Smooth muscle cell (in vitro differentiated cells): ENCODE measurements around the gene CKS2. TPM values are rescaled to one million over a fixed set of nuclear protein-coding genes. Genes with fewer than 3 reads are reported as not detected.
"Not testable (repeated sequence)": the region's sequence is repeated elsewhere in the genome, so short reads cannot be mapped to it uniquely, and the experiment has no call there.

Source experiments
- DNase-seq: peaks from one replicate; lab custom pipeline; 2025; ENCODE audit not compliant: unreplicated experiment; lab: John Stamatoyannopoulos, UW
- H2AFZ ChIP-seq: fragments of 200-600 bp; sonication (generic); 2 replicates; pipeline ENCODE4 v1.6.0; 2016; ENCODE audit warnings: antibody characterized with exemption, low read depth, mild to moderate bottlenecking
- H3F3A ChIP-seq: fragments of 200-600 bp; sonication (generic); 2 replicates; pipeline ENCODE4 v1.6.0; 2017; ENCODE audit warnings: antibody characterized with exemption, low read depth
- H3K27ac ChIP-seq: fragments of 200-600 bp; sonication (generic); 2 replicates; pipeline ENCODE4 v1.5.1; 2016; ENCODE audit warnings: low read depth, mild to moderate bottlenecking
- H3K27me3 ChIP-seq: fragments of 200-600 bp; sonication (generic); 2 replicates; pipeline ENCODE4 v1.6.1; 2016; ENCODE audit warnings: low read depth, mild to moderate bottlenecking
- H3K36me3 ChIP-seq: fragments of 200-600 bp; sonication (generic); 2 replicates; pipeline ENCODE4 v1.5.1; 2016; ENCODE audit warnings: low read depth
- H3K4me1 ChIP-seq: fragments of 200-600 bp; sonication (generic); 2 replicates; pipeline ENCODE4 v1.5.1; 2016; ENCODE audit warnings: low read depth
- H3K4me2 ChIP-seq: fragments of 200-600 bp; sonication (generic); 2 replicates; pipeline ENCODE4 v1.6.0; 2016; ENCODE audit warnings: mild to moderate bottlenecking
- H3K4me3 ChIP-seq: fragments of 200-600 bp; sonication (generic); 2 replicates; pipeline ENCODE4 v1.5.1; 2016; ENCODE audit warnings: mild to moderate bottlenecking
- H3K79me2 ChIP-seq: fragments of 200-600 bp; sonication (generic); 2 replicates; pipeline ENCODE4 v1.6.0; 2016; ENCODE audit warnings: low read depth, mild to moderate bottlenecking
- H3K9ac ChIP-seq: fragments of 200-600 bp; sonication (generic); 2 replicates; pipeline ENCODE4 v1.6.0; 2016; ENCODE audit warnings: low read depth
- H3K9me3 ChIP-seq: fragments of 200-600 bp; sonication (generic); replicated peaks from 2 replicates; pipeline ENCODE4 v1.5.1; 2016; ENCODE audit warnings: low read depth
- H4K20me1 ChIP-seq: fragments of 200-600 bp; sonication (generic); 2 replicates; pipeline ENCODE4 v1.6.0; 2016; ENCODE audit warnings: low read depth
- WGBS: methylation state at CpG from one replicate; pipeline ENCODE4 v1.1.7; 2016; ENCODE audit warnings: low lambda C conversion rate; 5-methylcytosine and 5-hydroxymethylcytosine counted together
- polyA plus RNA-seq: library from polyadenylated mRNA; unstranded; fragments of >200 nt; fragmentation: Nextera tagmentation; extraction: Ambion mirVana; gene quantifications from 2 replicates; pipeline ENCODE4 v1.2.1, GENCODE V29; 2016
- total RNA-seq: library from RNA; depleted of rRNA; stranded (reverse); fragments of >200 nt; gene quantifications from 2 replicates; pipeline ENCODE4 v1.2.3, GENCODE V29; 2014
- TF ChIP-seq, protein P1 (sequence below): fragments of 200-600 bp; sonication (generic); IDR thresholded peaks from 2 replicates; pipeline ENCODE4 v1.5.1; 2017; ENCODE audit warnings: borderline replicate concordance, mild to moderate bottlenecking, antibody characterized with exemption; ENCODE audit not compliant: insufficient read depth, poor library complexity, severe bottlenecking

The CKS2 gene
- total RNA-seq = 77.6 and 91.9 TPM in 2 replicates
- 136 and 148 TPM in 2 replicates for polyA plus RNA-seq

DNA sequence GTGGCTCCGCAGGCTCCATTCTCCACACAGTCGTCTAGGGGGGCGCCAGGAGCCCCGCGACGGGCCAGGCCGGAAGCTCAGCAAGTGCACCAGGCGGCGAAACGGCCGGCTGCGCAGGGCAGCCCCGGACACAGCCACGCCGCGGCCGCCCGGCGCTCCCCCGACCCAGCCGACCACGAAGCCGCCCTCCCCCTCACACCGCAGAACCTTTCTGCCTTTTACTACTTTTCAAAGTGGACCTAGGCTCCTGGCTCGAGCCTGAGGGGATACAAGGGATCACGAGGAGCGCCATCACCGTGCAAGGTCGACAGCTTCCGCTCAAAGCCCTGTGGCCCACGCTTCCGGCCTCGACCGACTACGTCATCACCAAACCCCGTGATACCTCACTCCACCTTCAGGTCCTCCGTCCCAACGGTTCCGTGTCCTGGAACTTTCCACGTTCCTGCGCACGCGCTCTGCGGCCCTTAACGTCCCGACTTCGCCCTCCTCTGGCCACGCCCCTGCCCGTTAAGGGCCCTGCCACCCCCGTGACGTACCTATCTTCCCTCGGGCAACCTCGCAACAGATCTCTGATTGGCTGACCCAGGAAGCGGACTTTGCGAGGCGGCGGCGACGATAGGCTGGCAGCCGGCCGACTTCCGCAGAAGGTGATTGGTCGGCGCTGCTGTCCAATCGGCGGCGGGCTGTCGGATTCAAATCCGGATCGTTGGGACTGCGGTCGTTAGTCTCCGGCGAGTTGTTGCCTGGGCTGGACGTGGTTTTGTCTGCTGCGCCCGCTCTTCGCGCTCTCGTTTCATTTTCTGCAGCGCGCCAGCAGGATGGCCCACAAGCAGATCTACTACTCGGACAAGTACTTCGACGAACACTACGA lies at the start of gene CKS2:
CKS2 (plus strand) TSS at position 721 of the 871 bp plus-strand sequence; CDS start at position 819, 98 bp downstream.
- Histone ChIP-seq H3K79me2 (peaks cover 46% of the 10 kb centered on the region), H2AFZ (peak within 1 kb of the TSS; percentile 44), H3K9me3 (no peaks in the 10 kb centered on the region), H3K4me2 (peak within 1 kb of the TSS; percentile 96), H3F3A (no peaks in the 10 kb centered on the region), H3K27ac (peak within 1 kb of the TSS; percentile 99), H3K4me1 (peaks cover 24% of the 10 kb centered on the region), H3K9ac (peak within 1 kb of the TSS; percentile 99), H3K27me3 (no peaks in the 10 kb centered on the region), H4K20me1 (peaks cover 4% of the 10 kb centered on the region), H3K36me3 (no peaks in the 10 kb centered on the region), H3K4me3 (peak within 1 kb of the TSS; percentile 85)
- TF ChIP-seq, protein P1, sequence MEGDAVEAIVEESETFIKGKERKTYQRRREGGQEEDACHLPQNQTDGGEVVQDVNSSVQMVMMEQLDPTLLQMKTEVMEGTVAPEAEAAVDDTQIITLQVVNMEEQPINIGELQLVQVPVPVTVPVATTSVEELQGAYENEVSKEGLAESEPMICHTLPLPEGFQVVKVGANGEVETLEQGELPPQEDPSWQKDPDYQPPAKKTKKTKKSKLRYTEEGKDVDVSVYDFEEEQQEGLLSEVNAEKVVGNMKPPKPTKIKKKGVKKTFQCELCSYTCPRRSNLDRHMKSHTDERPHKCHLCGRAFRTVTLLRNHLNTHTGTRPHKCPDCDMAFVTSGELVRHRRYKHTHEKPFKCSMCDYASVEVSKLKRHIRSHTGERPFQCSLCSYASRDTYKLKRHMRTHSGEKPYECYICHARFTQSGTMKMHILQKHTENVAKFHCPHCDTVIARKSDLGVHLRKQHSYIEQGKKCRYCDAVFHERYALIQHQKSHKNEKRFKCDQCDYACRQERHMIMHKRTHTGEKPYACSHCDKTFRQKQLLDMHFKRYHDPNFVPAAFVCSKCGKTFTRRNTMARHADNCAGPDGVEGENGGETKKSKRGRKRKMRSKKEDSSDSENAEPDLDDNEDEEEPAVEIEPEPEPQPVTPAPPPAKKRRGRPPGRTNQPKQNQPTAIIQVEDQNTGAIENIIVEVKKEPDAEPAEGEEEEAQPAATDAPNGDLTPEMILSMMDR = no peak
- WGBS = under 1% methylated on average over 70 of the region's 86 CpGs
- peak; percentile 97 for DNase-seq

DNA sequence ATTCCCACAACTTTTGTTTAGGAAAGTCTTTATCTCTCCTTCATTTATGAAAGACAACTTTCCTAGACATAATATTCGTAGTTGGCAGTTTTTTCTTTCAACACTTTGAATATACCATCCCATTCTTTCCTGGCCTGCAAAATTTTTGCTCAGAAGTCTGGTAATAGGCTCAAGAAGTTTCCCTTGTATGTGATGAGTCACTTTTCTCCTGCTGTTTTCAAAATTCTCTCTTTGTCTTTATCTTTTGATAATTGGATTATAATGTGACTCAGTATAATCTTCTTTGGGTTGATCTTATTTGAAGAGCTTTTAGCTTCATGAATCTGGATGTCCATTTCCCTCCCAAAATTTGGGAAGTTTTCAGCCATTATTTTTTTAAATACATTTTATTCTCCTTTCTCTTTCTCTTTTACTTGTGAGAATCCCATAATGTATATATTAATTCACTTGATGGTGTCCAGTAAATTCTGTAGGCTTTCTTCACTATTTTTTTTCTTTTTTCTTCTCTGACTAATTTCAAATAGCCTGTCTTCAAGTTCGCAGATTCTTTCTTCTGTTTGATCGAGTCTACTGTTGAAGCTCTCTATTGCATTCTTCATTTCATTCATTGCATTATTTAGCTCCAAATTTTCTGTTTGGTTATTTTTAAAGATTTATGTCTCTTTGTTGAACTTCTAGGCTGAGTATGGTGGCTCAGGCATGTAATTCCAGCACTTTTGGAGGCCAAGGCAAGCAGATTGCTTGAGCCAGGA lies 37.3 kb upstream of the CKS2 start:
- Histone ChIP-seq H3K79me2 (no peaks in the 10 kb centered on the region), H4K20me1 (no peaks in the 10 kb centered on the region), H3K4me3 (no peak overlapping the region), H3K9ac (no peak overlapping the region), H3K27me3 (no peaks in the 10 kb centered on the region), H3K27ac (no peak overlapping the region), H2AFZ (no peak overlapping the region), H3K4me2 (no peak overlapping the region), H3K4me1 (no peaks in the 10 kb centered on the region), H3F3A (no peaks in the 10 kb centered on the region), H3K36me3 (peaks cover 10% of the 10 kb centered on the region), H3K9me3 (peaks cover 18% of the 10 kb centered on the region)
- TF ChIP-seq, protein P1 = no peak
- DNase-seq = no peak
- 85% methylated on average over 3 of the region's 3 CpGs for WGBS

DNA sequence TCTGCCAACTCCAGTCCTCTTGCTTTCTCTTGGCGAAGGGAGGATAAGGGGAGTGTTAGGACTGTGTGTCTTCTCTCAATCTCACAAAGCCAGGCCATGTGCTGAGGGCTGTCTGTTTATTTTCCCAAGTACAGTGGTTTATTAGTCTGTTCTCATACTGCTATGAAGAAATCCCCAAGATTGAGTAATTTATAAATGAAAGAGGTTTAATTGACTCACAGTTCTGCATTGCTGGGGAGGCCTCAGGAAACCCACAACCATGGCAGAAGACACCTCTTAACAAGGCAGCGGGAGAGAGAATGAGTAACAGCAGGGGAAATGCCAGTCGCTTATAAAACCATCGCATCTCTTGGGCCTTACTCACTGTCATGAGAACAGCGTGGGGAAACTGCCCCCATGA lies 36.2 kb upstream of the CKS2 start:
- H3K36me3 ChIP-seq = peaks cover 10% of the 10 kb centered on the region
- no peaks in the 10 kb centered on the region for H3K27me3 ChIP-seq
- no peak overlapping the region for H3K9ac ChIP-seq
- no peaks in the 10 kb centered on the region for H3K79me2 ChIP-seq
- H3K4me1 ChIP-seq = no peaks in the 10 kb centered on the region
- no peak overlapping the region for H3K4me3 ChIP-seq
- no peak overlapping the region for H3K27ac ChIP-seq
- peaks cover 18% of the 10 kb centered on the region for H3K9me3 ChIP-seq
- no peaks in the 10 kb centered on the region for H4K20me1 ChIP-seq
- no peak for DNase-seq
- H3F3A ChIP-seq = no peaks in the 10 kb centered on the region
- no peak overlapping the region for H2AFZ ChIP-seq
- no peak overlapping the region for H3K4me2 ChIP-seq
- WGBS = 64% methylated on average over 5 of the region's 5 CpGs
- TF ChIP-seq, protein P1 = no peak

DNA sequence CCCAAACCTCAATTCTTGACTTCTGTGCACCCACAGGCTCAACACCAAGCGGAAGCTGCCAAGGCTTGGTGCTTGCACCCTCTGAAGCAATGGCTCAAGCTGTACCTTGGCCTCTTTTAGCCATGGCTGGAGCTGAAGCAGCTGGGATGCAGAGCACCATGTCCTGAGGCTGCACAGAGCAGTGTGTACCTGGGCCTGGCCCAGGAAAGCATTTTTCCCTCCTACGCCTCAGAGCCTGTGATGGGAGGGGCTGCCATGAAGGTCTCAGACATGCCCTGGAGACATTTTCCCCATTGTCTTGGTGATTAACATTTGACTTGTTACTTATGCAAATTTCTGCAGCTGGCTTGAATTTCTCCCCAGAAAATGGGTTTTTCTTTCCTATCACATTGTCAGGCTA lies 35.0 kb upstream of the CKS2 start:
- H3F3A ChIP-seq, H3K4me2 ChIP-seq, DNase-seq, H2AFZ ChIP-seq, H3K79me2 ChIP-seq, H3K27ac ChIP-seq, H4K20me1 ChIP-seq, H3K9ac ChIP-seq, H3K4me3 ChIP-seq, H3K27me3 ChIP-seq, H3K4me1 ChIP-seq, H3K36me3 ChIP-seq: not testable (repeated sequence)
- peaks cover 18% of the 10 kb centered on the region for H3K9me3 ChIP-seq
- WGBS = 97% methylated on average over 2 of the region's 2 CpGs
